ENCODE measurements around the gene SLC24A4. TPM values are rescaled to one million over a fixed set of nuclear protein-coding genes. Genes with fewer than 3 reads are reported as not detected.

Gene SLC24A4
- total RNA-seq, 1 experiment from 2014 or later = not detected

- Histone ChIP-seq H3K9me3 (ENCODE audit: low read length) (no peaks in the 10 kb centered on the region), H3K9me2 (replicated peaks; ENCODE audit: low read length) (no peaks in the 10 kb centered on the region), H4K20me1 (ENCODE audit: low read length) (no peaks in the 10 kb centered on the region), H3K9ac (ENCODE audit: low read length) (no peak overlapping the region), H3K27ac (ENCODE audit: low read length) (no peak overlapping the region), H3K4me3 (ENCODE audit: low read length) (no peak overlapping the region), H3K4me1 (ENCODE audit: insufficient read depth, low read length) (no peaks in the 10 kb centered on the region), H3K36me3 (ENCODE audit: low read depth, low read length) (no peaks in the 10 kb centered on the region), H2AFZ (ENCODE audit: low read length) (no peak overlapping the region), H3K27me3 (ENCODE audit: low read length) (no peaks in the 10 kb centered on the region), H3K4me2 (ENCODE audit: low read length) (no peak overlapping the region), H3F3A (ENCODE audit: low read length, unreplicated experiment) (no peaks in the 10 kb centered on the region), H3K79me2 (ENCODE audit: low read length) (0 out of 2 replicates have a peak, but pooled peaks cover 4% of the 10 kb centered on the region)
- BruUV-seq (replicated peaks) = no TSS peak
- no peak for DNase-seq
- CTCF ChIA-PET = no interaction called here
- ATAC-seq = no peak
- POLR2A ChIA-PET (ENCODE audit: unreplicated experiment) = no interaction called here
- intact Hi-C loops (cut with micrococcal nuclease) = no loop called here
- TF ChIP-seq, protein P1, sequence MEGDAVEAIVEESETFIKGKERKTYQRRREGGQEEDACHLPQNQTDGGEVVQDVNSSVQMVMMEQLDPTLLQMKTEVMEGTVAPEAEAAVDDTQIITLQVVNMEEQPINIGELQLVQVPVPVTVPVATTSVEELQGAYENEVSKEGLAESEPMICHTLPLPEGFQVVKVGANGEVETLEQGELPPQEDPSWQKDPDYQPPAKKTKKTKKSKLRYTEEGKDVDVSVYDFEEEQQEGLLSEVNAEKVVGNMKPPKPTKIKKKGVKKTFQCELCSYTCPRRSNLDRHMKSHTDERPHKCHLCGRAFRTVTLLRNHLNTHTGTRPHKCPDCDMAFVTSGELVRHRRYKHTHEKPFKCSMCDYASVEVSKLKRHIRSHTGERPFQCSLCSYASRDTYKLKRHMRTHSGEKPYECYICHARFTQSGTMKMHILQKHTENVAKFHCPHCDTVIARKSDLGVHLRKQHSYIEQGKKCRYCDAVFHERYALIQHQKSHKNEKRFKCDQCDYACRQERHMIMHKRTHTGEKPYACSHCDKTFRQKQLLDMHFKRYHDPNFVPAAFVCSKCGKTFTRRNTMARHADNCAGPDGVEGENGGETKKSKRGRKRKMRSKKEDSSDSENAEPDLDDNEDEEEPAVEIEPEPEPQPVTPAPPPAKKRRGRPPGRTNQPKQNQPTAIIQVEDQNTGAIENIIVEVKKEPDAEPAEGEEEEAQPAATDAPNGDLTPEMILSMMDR (conservative IDR thresholded peaks at IDR 0.05; ENCODE audit: low read depth, low read length) = no peak
- no peak for TF ChIP-seq EZH2phosphoT487 (IDR thresholded peaks at IDR 0.05; ENCODE audit: borderline replicate concordance, low read length)
- TF ChIP-seq EZH2 (IDR thresholded peaks at IDR 0.05; ENCODE audit: low read length, unreplicated experiment) = no peak
These were observed 198.1 kb downstream of the SLC24A4 start for GRCh38 chr14:92521058-92521415.

DNA sequence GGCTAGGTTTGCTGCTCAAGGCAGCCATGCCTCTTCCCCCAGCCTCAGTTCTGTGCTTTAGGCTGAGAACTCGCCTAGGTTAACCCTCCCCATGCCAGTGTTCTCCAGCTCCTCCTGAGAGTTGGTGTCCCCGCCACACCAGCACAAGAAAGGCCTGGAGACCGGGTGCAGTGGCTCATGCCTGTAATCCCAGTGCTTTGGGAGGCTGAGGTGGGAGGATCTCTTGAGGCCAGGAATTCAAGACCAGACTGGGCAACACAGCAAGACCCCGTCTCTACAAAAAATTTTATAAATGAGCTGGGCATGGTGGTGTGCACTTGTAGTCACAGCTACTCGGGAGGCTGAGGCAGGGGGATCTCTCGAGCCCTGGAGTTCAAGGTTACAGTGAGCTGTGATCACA, 200.8 kb downstream of the SLC24A4 start:
- H4K20me1 ChIP-seq (ENCODE audit: low read length) = no peaks in the 10 kb centered on the region
- POLR2A ChIA-PET (ENCODE audit: unreplicated experiment) = no interaction called here
- BruUV-seq (replicated peaks) = no TSS peak
- no peak overlapping the region for H3K27ac ChIP-seq (ENCODE audit: low read length)
- no peaks in the 10 kb centered on the region for H3K9me2 ChIP-seq (replicated peaks; ENCODE audit: low read length)
- no peak overlapping the region for H3K9ac ChIP-seq (ENCODE audit: low read length)
- ATAC-seq (no peak), DNase-seq (no peak)
- TF ChIP-seq EZH2phosphoT487 (IDR thresholded peaks at IDR 0.05; ENCODE audit: borderline replicate concordance, low read length) (no peak), EZH2 (IDR thresholded peaks at IDR 0.05; ENCODE audit: low read length, unreplicated experiment) (no peak)
- TF ChIP-seq, protein P1 (conservative IDR thresholded peaks at IDR 0.05; ENCODE audit: low read depth, low read length) = no peak
- H3K27me3 ChIP-seq (ENCODE audit: low read length) = no peaks in the 10 kb centered on the region
- no peak overlapping the region for H2AFZ ChIP-seq (ENCODE audit: low read length)
- no peaks in the 10 kb centered on the region for H3K4me1 ChIP-seq (ENCODE audit: insufficient read depth, low read length)
- CTCF ChIA-PET = no interaction called here
- H3K79me2 ChIP-seq (ENCODE audit: low read length) = no peaks in the 10 kb centered on the region
- H3K4me2 ChIP-seq (ENCODE audit: low read length) = no peak overlapping the region
- intact Hi-C loops (cut with micrococcal nuclease) = no loop called here
- no peak overlapping the region for H3K4me3 ChIP-seq (ENCODE audit: low read length)
- no peaks in the 10 kb centered on the region for H3F3A ChIP-seq (ENCODE audit: low read length, unreplicated experiment)
- no peaks in the 10 kb centered on the region for H3K9me3 ChIP-seq (ENCODE audit: low read length)
- no peaks in the 10 kb centered on the region for H3K36me3 ChIP-seq (ENCODE audit: low read depth, low read length)

DNA sequence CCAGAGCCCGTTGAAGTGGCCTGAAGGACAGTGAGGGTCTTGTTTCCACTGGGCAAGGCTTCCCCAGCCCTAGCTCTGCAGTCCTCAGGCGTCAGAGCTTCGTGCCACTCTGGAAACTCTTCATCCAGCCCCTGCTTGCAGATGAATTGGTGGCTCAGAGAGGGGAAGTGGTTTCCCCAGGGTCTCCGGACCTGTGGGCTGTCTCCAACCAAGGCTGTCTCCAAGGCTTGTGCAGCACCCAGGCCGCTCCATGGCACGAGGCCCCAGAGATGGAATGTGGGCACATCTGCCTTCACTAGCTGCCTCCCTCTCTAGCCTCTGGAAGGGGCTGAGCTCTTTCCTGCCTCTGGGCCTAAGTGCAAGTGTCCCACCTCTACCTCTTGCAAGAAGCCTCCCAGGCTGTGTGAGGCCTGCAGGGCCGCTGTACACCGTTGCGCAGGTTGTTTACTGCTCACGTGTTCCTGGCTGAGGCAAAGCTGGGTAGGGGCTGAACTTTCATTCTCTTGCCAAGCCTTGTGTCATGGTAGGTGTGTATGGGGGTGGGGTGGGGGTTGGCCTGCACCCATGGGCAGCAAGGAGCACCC, 201.7 kb downstream of the SLC24A4 start:
- Histone ChIP-seq H3K79me2 (ENCODE audit: low read length) (no peaks in the 10 kb centered on the region), H3K9me2 (replicated peaks; ENCODE audit: low read length) (no peaks in the 10 kb centered on the region), H4K20me1 (ENCODE audit: low read length) (no peaks in the 10 kb centered on the region), H3K4me3 (ENCODE audit: low read length) (no peak overlapping the region), H2AFZ (ENCODE audit: low read length) (no peak overlapping the region), H3K4me1 (ENCODE audit: insufficient read depth, low read length) (no peaks in the 10 kb centered on the region), H3K27ac (ENCODE audit: low read length) (no peak overlapping the region), H3K36me3 (ENCODE audit: low read depth, low read length) (no peaks in the 10 kb centered on the region), H3K27me3 (ENCODE audit: low read length) (no peaks in the 10 kb centered on the region), H3K9ac (ENCODE audit: low read length) (no peak overlapping the region), H3K4me2 (ENCODE audit: low read length) (no peak overlapping the region), H3F3A (ENCODE audit: low read length, unreplicated experiment) (no peaks in the 10 kb centered on the region), H3K9me3 (ENCODE audit: low read length) (no peaks in the 10 kb centered on the region)
- POLR2A ChIA-PET (ENCODE audit: unreplicated experiment) = no interaction called here
- CTCF ChIA-PET = no interaction called here
- BruUV-seq (replicated peaks) = no TSS peak
- intact Hi-C loops (cut with micrococcal nuclease) = no loop called here
- DNase-seq (no peak), ATAC-seq (no peak)
- no peak for TF ChIP-seq EZH2phosphoT487 (IDR thresholded peaks at IDR 0.05; ENCODE audit: borderline replicate concordance, low read length)
- no peak for TF ChIP-seq EZH2 (IDR thresholded peaks at IDR 0.05; ENCODE audit: low read length, unreplicated experiment)
- TF ChIP-seq, protein P1 (conservative IDR thresholded peaks at IDR 0.05; ENCODE audit: low read depth, low read length) = no peak
